Right lobe of liver (tissue), 4 donors: Measurements from ENCODE around the gene ASXL1.

Experiments used
- POLR2A ChIP-seq: fragments of 450-650 bp; IDR thresholded peaks from one replicate; pipeline ENCODE4 v1.6.1; 2017; ENCODE audit warnings: antibody characterized with exemption, mild to moderate bottlenecking
- TF ChIP-seq, protein P1 (sequence below), 4 donors: fragments of 200-600 bp in 3 of 4; fragments of 450-650 bp in 1 of 4; IDR thresholded peaks; one replicate each; pipeline versions ENCODE4 v1.5.1 to v1.8.0; 2016 to 2022; ENCODE audit warnings: antibody characterized with exemption in 4 of 4, mild to moderate bottlenecking in 2 of 4
- donor health status: DM: no; HTN: no; CAD: no.
- donor health status: DM: no; HTN: no; CAD: no.
- donor health status: DM: no; HTN: yes; CAD: no.

DNA sequence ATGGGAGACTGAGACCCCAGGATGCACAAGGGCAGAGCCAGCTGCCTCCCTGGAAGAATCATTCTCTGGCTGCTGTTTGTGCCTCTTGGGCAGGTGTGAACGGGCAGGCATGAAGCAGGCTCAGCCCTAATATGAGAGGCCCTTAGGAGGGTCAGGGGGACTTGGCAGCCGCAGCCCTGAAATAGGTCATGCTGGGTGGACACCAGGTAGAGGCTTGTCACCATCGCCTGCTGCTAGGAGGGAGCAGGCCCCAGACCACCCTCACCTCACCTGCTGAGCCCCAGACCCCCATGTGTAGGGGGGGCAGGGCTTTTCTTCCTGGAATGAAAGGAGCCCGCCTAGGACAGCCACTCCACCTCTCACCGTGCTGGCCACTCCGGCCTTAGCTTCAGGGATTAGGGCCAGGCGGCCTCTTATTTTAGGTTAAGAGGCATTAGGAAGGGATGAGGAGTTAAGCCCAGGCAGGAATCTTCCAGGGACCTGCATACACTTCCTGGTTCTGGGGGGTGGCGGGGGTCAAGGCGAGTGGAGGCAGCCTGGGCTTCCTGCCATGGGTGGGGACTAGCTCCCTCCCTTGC lies 92.4 kb downstream of the ASXL1 start:
- TF ChIP-seq, protein P1, sequence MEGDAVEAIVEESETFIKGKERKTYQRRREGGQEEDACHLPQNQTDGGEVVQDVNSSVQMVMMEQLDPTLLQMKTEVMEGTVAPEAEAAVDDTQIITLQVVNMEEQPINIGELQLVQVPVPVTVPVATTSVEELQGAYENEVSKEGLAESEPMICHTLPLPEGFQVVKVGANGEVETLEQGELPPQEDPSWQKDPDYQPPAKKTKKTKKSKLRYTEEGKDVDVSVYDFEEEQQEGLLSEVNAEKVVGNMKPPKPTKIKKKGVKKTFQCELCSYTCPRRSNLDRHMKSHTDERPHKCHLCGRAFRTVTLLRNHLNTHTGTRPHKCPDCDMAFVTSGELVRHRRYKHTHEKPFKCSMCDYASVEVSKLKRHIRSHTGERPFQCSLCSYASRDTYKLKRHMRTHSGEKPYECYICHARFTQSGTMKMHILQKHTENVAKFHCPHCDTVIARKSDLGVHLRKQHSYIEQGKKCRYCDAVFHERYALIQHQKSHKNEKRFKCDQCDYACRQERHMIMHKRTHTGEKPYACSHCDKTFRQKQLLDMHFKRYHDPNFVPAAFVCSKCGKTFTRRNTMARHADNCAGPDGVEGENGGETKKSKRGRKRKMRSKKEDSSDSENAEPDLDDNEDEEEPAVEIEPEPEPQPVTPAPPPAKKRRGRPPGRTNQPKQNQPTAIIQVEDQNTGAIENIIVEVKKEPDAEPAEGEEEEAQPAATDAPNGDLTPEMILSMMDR (IDR thresholded peaks at IDR 0.05) = no peak
- no peak for TF ChIP-seq POLR2A
